ENCODE results near the gene DSP.
A peak's percentile ranks its signal among the peaks of the same experiment; 100 is the strongest.

DSP gene

GRCh38 chr6:7594579-7595125 lies 53.2 kb downstream of the DSP start:
- DNase-seq, result no peak

- no peak for DNase-seq
These were observed 62.5 kb downstream of the DSP start for GRCh38 chr6:7604003-7604402.

DNA sequence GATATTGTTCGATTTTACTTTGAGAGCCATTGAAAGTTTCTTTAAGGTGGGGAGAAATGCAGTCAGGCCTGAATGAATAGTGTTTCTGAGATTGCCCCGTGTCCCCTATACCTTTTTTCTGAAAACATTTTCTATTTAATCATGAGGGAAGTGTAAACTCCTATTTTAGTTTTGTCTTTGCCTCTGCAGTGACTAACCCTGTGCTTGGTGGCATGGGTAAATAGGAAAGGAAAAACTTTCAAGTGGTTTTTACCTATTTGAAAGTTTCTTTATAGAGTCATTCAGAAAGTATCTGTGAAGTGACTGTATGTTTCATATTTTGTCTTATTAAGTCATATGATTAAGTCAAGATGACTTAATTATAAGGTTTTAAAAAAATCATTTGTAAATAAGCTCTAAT lies 63.0 kb downstream of the DSP start:
- no peak for DNase-seq

GRCh38 chr6:7615611-7616383 lies 74.3 kb downstream of the DSP start:
- peak; percentile 41 for DNase-seq

GRCh38 chr6:7617801-7618764 lies 76.6 kb downstream of the DSP start:
- DNase-seq, result peak; percentile 94

GRCh38 chr6:7621761-7622160 lies 80.3 kb downstream of the DSP start:
- DNase-seq, result no peak

DNA sequence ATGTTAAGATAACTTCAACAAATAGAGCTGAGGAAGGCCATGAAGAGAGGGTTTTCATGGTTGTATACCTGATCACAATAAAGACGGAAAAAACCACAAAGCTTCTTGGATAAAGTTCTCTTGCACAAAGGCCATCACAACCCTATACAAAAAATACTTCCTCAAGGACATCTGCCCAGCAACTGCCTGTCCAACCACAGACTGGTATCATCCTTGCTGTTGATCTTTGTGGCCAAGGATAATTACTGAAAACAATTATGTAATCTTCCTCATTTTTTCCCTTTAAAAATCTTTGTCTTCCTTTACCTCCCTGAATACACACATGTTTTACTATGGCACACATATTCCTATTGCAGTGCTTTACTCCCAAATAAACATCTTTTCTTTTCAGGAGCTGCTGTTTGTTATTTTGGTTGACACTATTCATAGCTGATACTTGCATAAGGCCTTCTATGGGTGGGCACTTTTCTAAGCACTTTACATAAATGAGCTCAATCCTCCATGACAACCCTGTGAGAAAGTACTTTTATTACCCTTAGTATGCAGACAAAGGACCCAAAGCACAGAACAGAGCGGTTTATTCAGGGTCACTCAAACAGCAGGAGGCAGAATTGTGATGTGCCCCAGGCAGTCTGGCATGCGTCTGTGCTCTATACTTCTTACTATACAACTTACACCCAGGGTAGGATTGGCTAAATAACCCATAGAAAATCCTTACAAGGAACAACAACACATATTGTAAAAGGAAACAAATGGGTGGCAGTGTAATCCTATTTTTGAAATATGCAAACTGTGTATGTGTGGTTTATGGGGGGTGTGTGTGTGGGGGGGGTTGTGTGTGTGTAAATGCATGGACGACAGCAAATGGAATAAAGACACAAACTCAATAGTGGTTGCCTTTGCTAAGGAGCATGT lies 83.6 kb downstream of the DSP start:
- DNase-seq, result peak; percentile 88

DNA sequence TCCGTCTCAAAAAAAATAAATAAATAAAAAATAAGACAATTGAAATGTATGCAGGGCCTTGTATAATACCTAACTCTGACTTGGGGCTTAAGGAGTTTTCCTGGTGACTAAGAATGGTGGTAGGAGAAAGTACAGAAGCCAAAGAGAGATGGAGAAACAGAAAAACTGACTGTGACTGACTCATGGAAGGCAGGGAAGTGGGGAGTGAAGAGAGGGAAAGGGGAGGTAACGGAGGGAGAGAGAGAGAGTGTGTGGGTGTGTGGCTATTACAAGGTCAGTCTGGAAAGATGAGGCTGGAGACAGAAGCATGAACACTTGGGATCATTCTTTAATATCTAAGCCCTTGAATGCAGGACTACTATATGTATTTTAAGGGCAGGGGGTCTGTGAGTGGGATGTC lies 87.0 kb downstream of the DSP start:
- DNase-seq, result no peak

DNA sequence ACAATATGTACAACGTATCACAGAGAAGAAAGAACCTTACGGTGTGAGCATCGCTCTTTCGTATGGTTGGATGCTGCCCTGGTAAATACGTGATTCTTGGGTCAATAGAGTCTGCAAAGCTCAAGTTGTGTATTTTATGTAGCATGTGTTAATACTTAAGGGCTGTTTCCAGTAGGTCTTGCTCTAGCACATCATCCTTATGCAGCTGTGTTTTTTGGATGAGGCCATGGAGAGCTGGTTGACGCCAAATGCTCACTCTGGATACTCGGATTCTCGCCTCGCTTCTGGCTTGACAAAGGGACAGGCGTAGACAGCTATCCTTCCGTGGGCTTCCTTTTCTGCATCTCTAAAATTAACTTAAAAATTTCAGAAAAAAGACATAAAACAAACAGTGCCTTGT lies 87.4 kb downstream of the DSP start:
- no peak for DNase-seq

GRCh38 chr6:7629321-7629720 lies 87.8 kb downstream of the DSP start:
- no peak for DNase-seq

DNA sequence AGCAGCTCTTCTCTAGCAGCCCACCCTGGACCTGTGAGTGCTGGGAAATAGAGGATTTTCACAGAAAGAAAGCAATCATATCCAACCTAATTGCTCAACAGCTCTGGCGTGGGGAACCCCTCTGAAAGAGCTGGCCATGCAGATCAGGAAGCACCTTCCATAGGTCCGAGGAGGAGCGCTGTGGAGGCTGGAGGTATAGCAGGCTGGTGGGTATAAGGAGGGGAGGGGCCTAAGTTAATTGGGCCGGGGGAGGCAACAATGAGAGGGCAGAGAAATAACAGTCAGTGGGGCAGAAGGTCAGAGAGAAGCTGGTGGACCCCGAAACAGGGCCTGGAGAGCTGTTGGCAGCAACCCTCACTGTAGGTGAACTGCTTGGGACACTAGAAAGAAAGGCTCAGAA lies 89.3 kb downstream of the DSP start:
- no peak for DNase-seq

DNA sequence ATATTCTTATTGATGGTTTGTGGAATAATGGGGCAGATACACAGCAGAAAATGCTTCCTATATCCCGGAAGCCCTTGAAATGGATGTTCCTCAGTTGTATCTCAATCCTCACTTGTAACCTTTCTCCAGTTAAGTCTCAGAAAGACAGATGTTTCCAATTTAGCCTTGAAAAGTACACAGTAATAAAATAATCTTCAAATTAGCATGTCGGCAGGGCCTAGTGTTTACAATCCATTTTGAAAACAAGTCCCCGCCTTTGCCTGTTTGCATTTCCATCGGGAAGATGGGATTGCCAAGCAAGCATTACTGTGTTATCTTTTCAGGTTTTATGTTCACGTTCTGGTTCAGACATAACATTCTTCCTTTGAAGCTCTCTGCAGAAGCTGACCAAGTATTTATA lies 90.0 kb downstream of the DSP start:
- DNase-seq, result no peak

- no peak for DNase-seq
These were observed 91.2 kb downstream of the DSP start for GRCh38 chr6:7632501-7633290.

DNA sequence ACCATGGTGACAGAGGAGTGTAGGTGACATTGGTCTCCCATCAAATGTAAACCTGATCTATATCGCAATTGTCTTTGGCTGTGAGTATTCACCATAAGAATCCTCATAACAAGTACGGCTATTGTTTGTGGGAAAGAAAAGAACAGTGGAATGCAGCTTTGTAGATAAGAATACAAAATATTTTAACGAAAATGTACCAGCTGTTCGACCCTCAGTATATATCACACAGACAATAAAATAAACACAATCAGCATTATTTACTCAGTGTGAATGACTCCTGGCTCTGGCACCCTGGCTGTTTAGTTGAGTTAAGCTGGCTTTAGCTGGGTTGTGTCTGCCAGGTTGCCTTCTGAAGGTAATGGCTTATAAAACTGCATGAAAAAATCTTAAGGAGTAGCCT lies 91.9 kb downstream of the DSP start:
- DNase-seq, result no peak

GRCh38 chr6:7636151-7636550 lies 94.7 kb downstream of the DSP start:
- DNase-seq, result no peak

Data from MV-4-11 (cell line).